ENCODE data around the gene ELOVL7. TPM values are rescaled to one million over a fixed set of nuclear protein-coding genes. Genes with fewer than 3 reads are reported as not detected.

The ELOVL7 gene
- total and polyA plus RNA-seq, 2 of the 8 experiments (the other 6 are each of a cell fraction or from before 2014, with no cell fraction given) = 3.1 to 5.1 TPM

- ChIA-PET CTCF (ENCODE audit: partially characterized antibody) (interaction anchor here (0.6 to 2.1 kb wide), 3 partner anchors 188 to 387 kb away, joined by 3 to 5 read pairs (median 4); partner anchors contain the start of gene DEPDC1B), POLR2A (ENCODE audit: partially characterized antibody) (interaction anchor here (0.6 kb wide), 1 partner anchor 75 kb away, joined by 4 read pairs; no protein-coding TSS in a partner anchor)
- H3K4ac ChIP-seq (replicated peaks; ENCODE audit: insufficient read length, low read depth, low read length) = no peak overlapping the region
- H3K23me2 ChIP-seq (ENCODE audit: low read depth, low read length) = no peaks in the 10 kb centered on the region
- no peak overlapping the region for H2BK120ac ChIP-seq (replicated peaks; ENCODE audit: low read depth, low read length)
- no peak overlapping the region for H3K27ac ChIP-seq (ENCODE audit: low read depth, low read length)
- no peak overlapping the region for H2BK5ac ChIP-seq (ENCODE audit: low read depth, low read length)
- H2AFZ ChIP-seq (ENCODE audit: low read length) = no peak overlapping the region
- H2AK5ac ChIP-seq (ENCODE audit: low read depth, low read length) = no peak overlapping the region
- H3K4me3 ChIP-seq (ENCODE audit: extremely low read depth in 1 of 4, insufficient read depth in 2 of 4, low read depth in 3 of 4, low read length in 4 of 4) = no peak overlapping the region
- no peak overlapping the region for H4K5ac ChIP-seq (ENCODE audit: insufficient read length, low read depth, low read length)
- FAIRE-seq = no peak
- DNase-seq (ENCODE audit: low read depth in 1 of 2, low spot score in 2 of 2) = no peak
- H3K9ac ChIP-seq (replicated peaks in 1 of 4; ENCODE audit: extremely low read depth in 1 of 4, low read depth in 3 of 4, low read length in 3 of 4) = no peak overlapping the region
- H3K23ac ChIP-seq (ENCODE audit: insufficient read length) = no peak overlapping the region
- no peak overlapping the region for H3K4me2 ChIP-seq (ENCODE audit: insufficient read depth in 1 of 2, low read depth in 2 of 2, low read length in 2 of 2)
- no peak overlapping the region for H2BK15ac ChIP-seq (ENCODE audit: low read length)
- no peak overlapping the region for H3K56ac ChIP-seq (replicated peaks; ENCODE audit: insufficient read length, low read depth, low read length)
- H4K20me1 ChIP-seq (replicated peaks in 1 of 2; ENCODE audit: control insufficient read depth in 1 of 2, insufficient read depth in 2 of 2, low read length in 2 of 2) = no peaks in the 10 kb centered on the region
- H4K91ac ChIP-seq (replicated peaks; ENCODE audit: insufficient read length, low read length) = no peak overlapping the region
- H2BK12ac ChIP-seq (ENCODE audit: low read depth, low read length) = no peak overlapping the region
- no peak overlapping the region for H2BK20ac ChIP-seq (ENCODE audit: low read length)
- H3K4me1 ChIP-seq (replicated peaks in 1 of 4; ENCODE audit: control insufficient read depth in 3 of 4, insufficient read depth in 4 of 4, low read length in 3 of 4) = peaks cover 0 to 4% (median 2%) of the 10 kb centered on the region in 4 experiments; a peak in 3 of 7 replicates
- no peak overlapping the region for H4K8ac ChIP-seq (ENCODE audit: extremely low read depth, insufficient read depth, low read length)
- no peaks in the 10 kb centered on the region for H3K79me1 ChIP-seq (ENCODE audit: low read depth, low read length)
- H3K36me3 ChIP-seq (ENCODE audit: control insufficient read depth in 2 of 4, insufficient read depth in 4 of 4, low read length in 3 of 4) = peaks cover 0 to 4% (median 1%) of the 10 kb centered on the region in 4 experiments; a peak in 3 of 8 replicates
- WGBS, 2 experiments (ENCODE audit: extremely low coverage in 1 of 2, insufficient coverage in 1 of 2, insufficient read length in 1 of 2, insufficient replicate concordance in 2 of 2, low coverage in 1 of 2, low lambda C conversion rate in 2 of 2, missing lambda C conversion rate in 1 of 2) = 96% methylated on average over 1 of the region's 1 CpG; no CpG with 5 or more reads in 1 of the 2 experiments
- no peak overlapping the region for H3K18ac ChIP-seq (ENCODE audit: extremely low read depth, low read length)
- H3K79me2 ChIP-seq (ENCODE audit: control insufficient read depth in 1 of 2, insufficient read depth in 2 of 2, low read length in 2 of 2) = no peaks in the 10 kb centered on the region
- H3K14ac ChIP-seq (ENCODE audit: insufficient read length) = no peak overlapping the region
- H3K9me3 ChIP-seq (ENCODE audit: insufficient read depth in 2 of 2, low read depth in 1 of 2, low read length in 1 of 2) = peaks cover 3 to 7% of the 10 kb centered on the region in 2 experiments; a peak in 2 of 4 replicates
- no peaks in the 10 kb centered on the region for H3K27me3 ChIP-seq (replicated peaks in 1 of 4; ENCODE audit: control insufficient read depth in 3 of 4, extremely low read depth in 1 of 4, insufficient read depth in 3 of 4, low read length in 3 of 4)
- no peak for TF ChIP-seq ATF3 (IDR thresholded peaks at IDR 0.05; ENCODE audit: insufficient read depth, low read depth, low read length)
- TF ChIP-seq E2F6 (IDR thresholded peaks at IDR 0.05) = no peak
- no peak for TF ChIP-seq YY1 (IDR thresholded peaks at IDR 0.05; ENCODE audit: low read depth, low read length)
- TF ChIP-seq KDM5A (IDR thresholded peaks at IDR 0.05; ENCODE audit: low read length) = no peak
- no peak for TF ChIP-seq FOSL1 (IDR thresholded peaks at IDR 0.05; ENCODE audit: insufficient read depth, low read depth, low read length)
- TF ChIP-seq NANOG (IDR thresholded peaks at IDR 0.05; ENCODE audit: insufficient read depth, low read depth, low read length, poor library complexity, severe bottlenecking) = no peak
- TF ChIP-seq ASH2L (IDR thresholded peaks at IDR 0.05; ENCODE audit: low read length) = no peak
- no peak for TF ChIP-seq SP1 (IDR thresholded peaks at IDR 0.05; ENCODE audit: low read depth, low read length)
- no peak for TF ChIP-seq SP4 (IDR thresholded peaks at IDR 0.05; ENCODE audit: low read length)
- TF ChIP-seq JUN (IDR thresholded peaks at IDR 0.05; ENCODE audit: low read depth, low read length) = no peak
- no peak for TF ChIP-seq PHF8 (conservative IDR thresholded peaks at IDR 0.05; ENCODE audit: low read depth, low read length)
- TF ChIP-seq EP300 (IDR thresholded peaks at IDR 0.05; ENCODE audit: borderline replicate concordance in 1 of 2, low read depth in 2 of 2, low read length in 2 of 2) = no peak
- no peak for TF ChIP-seq MAX (IDR thresholded peaks at IDR 0.05)
Measured at GRCh38 chr5:60887096-60887495, 43.0 kb upstream of the ELOVL7 start.
